HepG2 (cell line): ENCODE data around the gene FURIN.

Experiments
- HINFP ChIP-seq: sonication (generic); formaldehyde crosslinking; IDR thresholded peaks from 2 replicates; pipeline ENCODE4 v1.4.0; 2020; ENCODE audit warnings: low read depth, mild to moderate bottlenecking, missing genetic modification reagents
- NFAT5 ChIP-seq: sonication (generic); formaldehyde crosslinking; IDR thresholded peaks from 2 replicates; pipeline ENCODE4 v1.4.0; 2020; ENCODE audit warnings: missing genetic modification reagents
- NPAS2 ChIP-seq: sonication (generic); formaldehyde crosslinking; IDR thresholded peaks from 2 replicates; pipeline ENCODE4 v1.8.0; 2022; ENCODE audit warnings: mild to moderate bottlenecking, missing genetic modification reagents, borderline replicate concordance
- POLR2AphosphoS5 ChIP-seq: IDR thresholded peaks from 2 replicates; pipeline ENCODE4 v1.6.1; 2012; ENCODE audit warnings: low read depth, low read length
- U2AF1 ChIP-seq: fragments of 200-400 bp; formaldehyde crosslinking; optimal IDR thresholded peaks from 2 replicates; pipeline ENCODE3; 2017; ENCODE audit warnings: mild to moderate bottlenecking, low read depth, low read length

GRCh38 chr15:90868261-90868689, at the start of gene FURIN:
- TF ChIP-seq HINFP (CRISPR knock-in tag) (no peak), NPAS2 (CRISPR knock-in tag) (no peak), U2AF1 (no peak), POLR2AphosphoS5 (no peak), NFAT5 (CRISPR knock-in tag) (no peak)
